H9 (cell line): Measurements from ENCODE around the gene TRPM3. TPM values are rescaled to one million over a fixed set of nuclear protein-coding genes. Genes with fewer than 3 reads are reported as not detected.

ENCODE experiments used
- DNase-seq: peaks from one replicate; pipeline ENCODE4 v3.0.0-alpha.2; 2017
- H2AFZ ChIP-seq: one replicate; pipeline ENCODE4 v1.6.1; 2013; ENCODE audit warnings: mild to moderate bottlenecking, low read length, control low read depth, moderate library complexity
- H2AK5ac ChIP-seq: 2 replicates; pipeline ENCODE4 v1.6.1; 2013; ENCODE audit warnings: low read length, control low read depth, mixed read lengths; ENCODE audit not compliant: insufficient read length
- H2BK120ac ChIP-seq: one replicate; pipeline ENCODE4 v1.6.1; 2013; ENCODE audit warnings: low read depth, mild to moderate bottlenecking, low read length, control low read depth, inconsistent platforms; ENCODE audit not compliant: poor library complexity, severe bottlenecking
- H2BK12ac ChIP-seq: 2 replicates; pipeline ENCODE4 v1.6.1; 2013; ENCODE audit warnings: low read length, control low read depth, mixed read lengths, low read depth; ENCODE audit not compliant: insufficient read length
- H2BK15ac ChIP-seq: 2 replicates; pipeline ENCODE4 v1.6.1; 2013; ENCODE audit warnings: low read depth, low read length, control low read depth
- H2BK20ac ChIP-seq: one replicate; pipeline ENCODE4 v1.6.1; 2013; ENCODE audit warnings: low read depth, mild to moderate bottlenecking, low read length, control low read depth, inconsistent platforms; ENCODE audit not compliant: poor library complexity, severe bottlenecking
- H2BK5ac ChIP-seq: 2 replicates; pipeline ENCODE4 v1.6.1; 2013; ENCODE audit warnings: low read length, control low read depth, mixed read lengths; ENCODE audit not compliant: insufficient read length
- H3K14ac ChIP-seq: 2 replicates; pipeline ENCODE4 v1.6.1; 2013; ENCODE audit warnings: low read length, control low read depth; ENCODE audit not compliant: insufficient read depth
- H3K18ac ChIP-seq: 2 replicates; pipeline ENCODE4 v1.6.1; 2013; ENCODE audit warnings: low read depth, mild to moderate bottlenecking, mixed read lengths, low read length, control low read depth; ENCODE audit not compliant: insufficient read length
- H3K23ac ChIP-seq: 2 replicates; pipeline ENCODE4 v1.6.1; 2013; ENCODE audit warnings: low read length, control low read depth, mixed read lengths, low read depth; ENCODE audit not compliant: insufficient read length
- H3K23me2 ChIP-seq: 2 replicates; pipeline ENCODE4 v1.6.1; 2013; ENCODE audit warnings: low read depth, mild to moderate bottlenecking, mixed read lengths, low read length, control low read depth; ENCODE audit not compliant: insufficient read length, poor library complexity, severe bottlenecking
- H3K27ac ChIP-seq: 2 replicates; pipeline ENCODE4 v1.5.1; 2013; ENCODE audit warnings: low read length, control low read depth, mixed read lengths, low read depth; ENCODE audit not compliant: insufficient read length
- H3K27me3 ChIP-seq: 2 replicates; pipeline ENCODE4 v1.6.1; 2013; ENCODE audit warnings: low read length, control low read depth, inconsistent platforms; ENCODE audit not compliant: insufficient read depth
- H3K4ac ChIP-seq: 2 replicates; pipeline ENCODE4 v1.6.1; 2013; ENCODE audit warnings: low read depth, mild to moderate bottlenecking, control low read depth, inconsistent platforms, low read length, moderate library complexity
- H3K4me1 ChIP-seq: 2 replicates; pipeline ENCODE4 v1.6.1; 2013; ENCODE audit warnings: low read length, control low read depth, inconsistent platforms; ENCODE audit not compliant: insufficient read depth
- H3K4me2 ChIP-seq: 2 replicates; pipeline ENCODE4 v1.6.1; 2013; ENCODE audit warnings: low read length, control low read depth, mixed read lengths; ENCODE audit not compliant: insufficient read length, insufficient read depth
- H3K56ac ChIP-seq: 2 replicates; pipeline ENCODE4 v1.6.1; 2013; ENCODE audit warnings: low read depth, mild to moderate bottlenecking, mixed read lengths, low read length, control low read depth; ENCODE audit not compliant: insufficient read length
- H3K79me1 ChIP-seq: 2 replicates; pipeline ENCODE4 v1.6.1; 2013; ENCODE audit warnings: low read depth, mild to moderate bottlenecking, moderate library complexity, low read length, control low read depth, inconsistent platforms; ENCODE audit not compliant: insufficient read depth, poor library complexity, severe bottlenecking
- H3K79me2 ChIP-seq: 2 replicates; pipeline ENCODE4 v1.6.1; 2013; ENCODE audit warnings: low read length, control low read depth, inconsistent platforms; ENCODE audit not compliant: insufficient read depth
- H3K9ac ChIP-seq: 2 replicates; pipeline ENCODE4 v1.6.1; 2013; ENCODE audit warnings: low read length, control low read depth, mixed read lengths; ENCODE audit not compliant: insufficient read length; ENCODE audit errors: extremely low read depth
- H3K9me3 ChIP-seq: one replicate; pipeline ENCODE4 v1.6.1; 2013; ENCODE audit warnings: low read depth, low read length, inconsistent platforms; ENCODE audit not compliant: control insufficient read depth
- H3T11ph ChIP-seq: one replicate; pipeline ENCODE4 v1.6.1; 2013; ENCODE audit warnings: mild to moderate bottlenecking, low read length, control low read depth, inconsistent platforms
- H4K20me1 ChIP-seq: one replicate; pipeline ENCODE4 v1.6.1; 2013; ENCODE audit not compliant: control insufficient read depth, insufficient read length, insufficient read depth
- H4K5ac ChIP-seq: 2 replicates; pipeline ENCODE4 v1.6.1; 2013; ENCODE audit warnings: low read depth, mild to moderate bottlenecking, mixed read lengths, low read length, control low read depth; ENCODE audit not compliant: insufficient read length
- H4K8ac ChIP-seq: replicated peaks from 2 replicates; pipeline ENCODE4 v1.6.1; 2013; ENCODE audit warnings: low read length, control low read depth, mixed read lengths, low read depth; ENCODE audit not compliant: insufficient read length
- H4K91ac ChIP-seq: 2 replicates; pipeline ENCODE4 v1.6.1; 2013; ENCODE audit warnings: low read depth, mild to moderate bottlenecking, moderate library complexity, mixed read lengths, low read length, control low read depth; ENCODE audit not compliant: insufficient read length
- H3K27ac Mint-ChIP-seq, 3 experiments: 2 replicates in 2 of 3; 3 replicates in 1 of 3; pipeline ENCODE4 v1.8.0; 2020 to 2021; ENCODE audit warnings: mixed read lengths in 3 of 3, mild to moderate bottlenecking in 1 of 3, moderate library complexity in 1 of 3
- H3K27me3 Mint-ChIP-seq: 2 replicates; pipeline ENCODE4 v1.8.0; 2021; ENCODE audit warnings: low read depth, mild to moderate bottlenecking, moderate library complexity, mixed read lengths
- H3K36me3 Mint-ChIP-seq, 3 experiments: 2 replicates in 2 of 3; 3 replicates in 1 of 3; pipeline ENCODE4 v1.8.0; 2020 to 2021; ENCODE audit warnings: low read depth in 3 of 3, mixed read lengths in 3 of 3; ENCODE audit not compliant: insufficient read depth in 1 of 3
- H3K4me1 Mint-ChIP-seq, 2 experiments: 2 replicates each; pipeline ENCODE4 v1.8.0; 2020; ENCODE audit warnings: mixed read lengths in 2 of 2
- H3K4me3 Mint-ChIP-seq, 2 experiments: 2 replicates in 1 of 2; 3 replicates in 1 of 2; pipeline ENCODE4 v1.8.0; 2020 to 2021; ENCODE audit warnings: mild to moderate bottlenecking in 2 of 2, mixed read lengths in 2 of 2, moderate library complexity in 1 of 2
- H3K9me3 Mint-ChIP-seq, 2 experiments: 2 replicates in 1 of 2; 3 replicates in 1 of 2; pipeline ENCODE4 v1.8.0; 2020; ENCODE audit warnings: mild to moderate bottlenecking in 2 of 2, mixed read lengths in 2 of 2, moderate library complexity in 1 of 2
- whole genome bisulfite sequencing: extraction: QIAGEN DNeasy Blood & Tissue Kit; methylation state at CpG from one replicate; pipeline ENCODE4 v1.1.7; 2013; ENCODE audit warnings: missing lambda C conversion rate, low lambda C conversion rate, mixed read lengths; ENCODE audit not compliant: insufficient read length; ENCODE audit errors: extremely low coverage; 5-methylcytosine and 5-hydroxymethylcytosine counted together
- total RNA-seq: library from RNA; stranded (reverse); gene quantifications from 2 replicates; pipeline ENCODE4 v1.2.1, GENCODE V29; 2021
- TF ChIP-seq, protein P1 (sequence below): fragments of 200-600 bp; sonication (generic); conservative IDR thresholded peaks from 3 replicates; pipeline ENCODE4 v1.8.0; 2021; ENCODE audit warnings: antibody characterized with exemption, mild to moderate bottlenecking

Gene TRPM3
- total RNA-seq, 1 experiment from 2014 or later = 10.3 TPM

DNA sequence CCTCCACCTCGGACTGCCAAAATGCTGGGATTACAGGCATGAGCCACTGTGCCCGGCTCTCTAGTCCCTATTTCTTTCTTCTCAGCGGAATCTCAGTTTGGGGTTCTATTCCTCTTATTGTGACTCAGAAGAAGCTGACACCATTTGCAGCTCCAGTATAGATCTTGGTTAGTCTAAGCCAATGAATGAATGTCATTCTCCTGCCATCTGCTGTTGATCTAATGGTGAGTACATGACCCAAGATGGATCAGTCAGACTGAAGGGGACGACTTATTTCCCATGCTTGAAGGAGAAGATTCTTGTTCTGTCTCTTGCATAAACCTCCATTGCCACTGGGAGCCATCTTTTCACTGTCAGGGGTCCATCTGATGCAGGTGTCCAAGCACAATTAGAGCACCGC lies 630.9 kb downstream of the TRPM3 start:
- Mint-ChIP-seq H3K4me3 (no peak overlapping the region), H3K27me3 (peaks cover 1% of the 10 kb centered on the region; the same call in 1 of the 2 replicates), H3K36me3 (no peaks in the 10 kb centered on the region; a peak in 1 of 7 replicates), H3K27ac (no peak overlapping the region), H3K9me3 (no peaks in the 10 kb centered on the region; a peak in 1 of 5 replicates), H3K4me1 (no peaks in the 10 kb centered on the region)
- Histone ChIP-seq H4K91ac (no peak overlapping the region), H3K27me3 (no peaks in the 10 kb centered on the region), H4K5ac (no peak overlapping the region), H3K14ac (no peak overlapping the region), H3K56ac (no peak overlapping the region), H2BK120ac (no peak overlapping the region), H2BK15ac (no peak overlapping the region), H3K9ac (no peak overlapping the region), H3K4ac (no peak overlapping the region), H3K79me2 (no peaks in the 10 kb centered on the region), H3K23ac (no peak overlapping the region), H3K4me2 (no peak overlapping the region), H3K79me1 (no peaks in the 10 kb centered on the region), H2BK5ac (no peak overlapping the region), H3T11ph (no peak overlapping the region), H4K20me1 (no peaks in the 10 kb centered on the region), H2AFZ (no peak overlapping the region), H2AK5ac (no peak overlapping the region), H3K18ac (no peak overlapping the region), H3K9me3 (no peaks in the 10 kb centered on the region), H2BK20ac (no peak overlapping the region), H2BK12ac (no peak overlapping the region), H3K27ac (no peak overlapping the region), H3K4me1 (no peaks in the 10 kb centered on the region), H4K8ac (no peak overlapping the region), H3K23me2 (no peaks in the 10 kb centered on the region)
- no peak for DNase-seq
- TF ChIP-seq, protein P1, sequence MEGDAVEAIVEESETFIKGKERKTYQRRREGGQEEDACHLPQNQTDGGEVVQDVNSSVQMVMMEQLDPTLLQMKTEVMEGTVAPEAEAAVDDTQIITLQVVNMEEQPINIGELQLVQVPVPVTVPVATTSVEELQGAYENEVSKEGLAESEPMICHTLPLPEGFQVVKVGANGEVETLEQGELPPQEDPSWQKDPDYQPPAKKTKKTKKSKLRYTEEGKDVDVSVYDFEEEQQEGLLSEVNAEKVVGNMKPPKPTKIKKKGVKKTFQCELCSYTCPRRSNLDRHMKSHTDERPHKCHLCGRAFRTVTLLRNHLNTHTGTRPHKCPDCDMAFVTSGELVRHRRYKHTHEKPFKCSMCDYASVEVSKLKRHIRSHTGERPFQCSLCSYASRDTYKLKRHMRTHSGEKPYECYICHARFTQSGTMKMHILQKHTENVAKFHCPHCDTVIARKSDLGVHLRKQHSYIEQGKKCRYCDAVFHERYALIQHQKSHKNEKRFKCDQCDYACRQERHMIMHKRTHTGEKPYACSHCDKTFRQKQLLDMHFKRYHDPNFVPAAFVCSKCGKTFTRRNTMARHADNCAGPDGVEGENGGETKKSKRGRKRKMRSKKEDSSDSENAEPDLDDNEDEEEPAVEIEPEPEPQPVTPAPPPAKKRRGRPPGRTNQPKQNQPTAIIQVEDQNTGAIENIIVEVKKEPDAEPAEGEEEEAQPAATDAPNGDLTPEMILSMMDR = no peak
- WGBS = no CpG with 5 or more reads among the region's 5 CpGs
